ENCODE data around the gene SEPTIN1.
A peak's percentile ranks its signal among the peaks of the same experiment; 100 is the strongest.

Gene SEPTIN1

GRCh38 chr16:30414159-30414558 lies 31.8 kb upstream of the SEPTIN1 start:
- peaks cover 15 to 25% of the 10 kb centered on the region in 2 experiments for H3K4me1 ChIP-seq (ENCODE audit: control insufficient read depth in 1 of 2, insufficient read depth in 1 of 2, low read depth in 1 of 2, low read length in 1 of 2)
- no peak overlapping the region for H3K4me3 ChIP-seq (ENCODE audit: low read depth in 1 of 2, low read length in 1 of 2)
- no peak for TF ChIP-seq CTCF (IDR thresholded peaks at IDR 0.05)
- H3K9me3 ChIP-seq: no peaks in the 10 kb centered on the region
- no peaks in the 10 kb centered on the region for H3K27me3 ChIP-seq
- H3K27ac ChIP-seq: no peak overlapping the region
- H3K36me3 ChIP-seq: no peaks in the 10 kb centered on the region

GRCh38 chr16:30413112-30413806 lies 30.9 kb upstream of the SEPTIN1 start:
- H3K27me3 ChIP-seq: no peaks in the 10 kb centered on the region
- peaks cover 10 to 21% of the 10 kb centered on the region in 2 experiments for H3K4me1 ChIP-seq (ENCODE audit: control insufficient read depth in 1 of 2, insufficient read depth in 1 of 2, low read depth in 1 of 2, low read length in 1 of 2)
- H3K27ac ChIP-seq: no peak overlapping the region
- H3K4me3 ChIP-seq (ENCODE audit: low read depth in 1 of 2, low read length in 1 of 2): no peak overlapping the region
- no peaks in the 10 kb centered on the region for H3K36me3 ChIP-seq
- TF ChIP-seq CTCF (IDR thresholded peaks at IDR 0.05): no peak
- H3K9me3 ChIP-seq: no peaks in the 10 kb centered on the region

GRCh38 chr16:30409125-30410060 lies 27.0 kb upstream of the SEPTIN1 start:
- peak; percentile 93 for TF ChIP-seq CTCF (IDR thresholded peaks at IDR 0.05)
- H3K27me3 ChIP-seq: peaks cover 7% of the 10 kb centered on the region
- no peaks in the 10 kb centered on the region for H3K9me3 ChIP-seq
- peaks cover 10 to 24% of the 10 kb centered on the region in 2 experiments for H3K4me1 ChIP-seq (ENCODE audit: control insufficient read depth in 1 of 2, insufficient read depth in 1 of 2, low read depth in 1 of 2, low read length in 1 of 2)
- H3K27ac ChIP-seq: peak overlapping the region; percentile 31
- no peaks in the 10 kb centered on the region for H3K36me3 ChIP-seq
- H3K4me3 ChIP-seq (ENCODE audit: low read depth in 1 of 2, low read length in 1 of 2): no peak overlapping the region

GRCh38 chr16:30407804-30408534 lies 25.6 kb upstream of the SEPTIN1 start:
- Histone ChIP-seq H3K36me3 (no peaks in the 10 kb centered on the region), H3K4me1 (ENCODE audit: control insufficient read depth in 1 of 2, insufficient read depth in 1 of 2, low read depth in 1 of 2, low read length in 1 of 2) (peaks cover 15 to 32% of the 10 kb centered on the region in 2 experiments), H3K27ac (peak overlapping the region; percentile 41), H3K9me3 (no peaks in the 10 kb centered on the region), H3K27me3 (peaks cover 7% of the 10 kb centered on the region), H3K4me3 (ENCODE audit: low read depth in 1 of 2, low read length in 1 of 2) (peak overlapping the region; percentile 65 to 84)
- TF ChIP-seq CTCF (IDR thresholded peaks at IDR 0.05): no peak

GRCh38 chr16:30407102-30407803 lies 24.9 kb upstream of the SEPTIN1 start, which contains the start of gene ZNF771:
Gene ZNF771 (plus strand): TSS chr16:30407606. CDS start chr16:30408054, 448 bp downstream.
- H3K27ac ChIP-seq: peak within 1 kb of the TSS; percentile 41
- H3K36me3 ChIP-seq: no peaks in the 10 kb centered on the region
- H3K4me3 ChIP-seq (ENCODE audit: low read depth in 1 of 2, low read length in 1 of 2): peak within 1 kb of the TSS; percentile 65 to 84
- peaks cover 7% of the 10 kb centered on the region for H3K27me3 ChIP-seq
- no peaks in the 10 kb centered on the region for H3K9me3 ChIP-seq
- H3K4me1 ChIP-seq (ENCODE audit: control insufficient read depth in 1 of 2, insufficient read depth in 1 of 2, low read depth in 1 of 2, low read length in 1 of 2): peaks cover 19 to 38% of the 10 kb centered on the region in 2 experiments
- TF ChIP-seq CTCF (IDR thresholded peaks at IDR 0.05): no peak
